ENCODE results near the gene ERN2. TPM values are rescaled to one million over a fixed set of nuclear protein-coding genes. Genes with fewer than 3 reads are reported as not detected.

Gene ERN2
- total and polyA plus RNA-seq, 2 of the 4 experiments (the other 2 are of a cell fraction), result 0.39 to 0.54 TPM

DNA sequence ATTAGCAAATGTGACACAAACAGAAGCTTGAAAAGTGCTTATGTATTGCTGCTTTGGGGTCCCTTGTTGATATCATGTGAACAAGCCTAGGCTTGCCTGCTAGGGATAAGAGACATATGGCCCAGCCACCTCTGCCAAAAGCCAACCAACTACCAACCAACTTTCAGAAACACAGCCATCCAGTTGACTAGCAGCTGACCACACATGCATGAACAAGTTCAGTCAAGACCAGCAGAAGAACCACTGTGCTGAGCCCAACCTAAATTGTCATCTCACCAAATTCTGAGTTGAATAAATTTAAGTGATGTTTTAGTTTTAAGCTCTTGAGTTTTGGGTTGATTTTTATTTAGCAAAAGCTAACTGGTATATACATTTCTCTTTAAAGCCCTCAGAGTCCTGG, 3.5 kb downstream of the ERN2 start:
- Histone ChIP-seq H2BK120ac (ENCODE audit: low read depth, low read length) (no peak overlapping the region), H2BK15ac (ENCODE audit: low read depth, low read length) (no peak overlapping the region), H3K14ac (replicated peaks; ENCODE audit: low read depth, low read length) (no peak overlapping the region), H3K9ac (ENCODE audit: low read depth, low read length) (no peak overlapping the region), H4K8ac (ENCODE audit: low read depth in 2 of 2, low read length in 2 of 2) (no peak overlapping the region), H3K79me1 (ENCODE audit: low read depth in 1 of 2, low read length in 2 of 2) (no peaks in the 10 kb centered on the region), H3K4me3 (ENCODE audit: insufficient read depth, low read depth, low read length) (no peak overlapping the region), H3K56ac (ENCODE audit: extremely low read depth, insufficient read depth, low read length) (no peak overlapping the region), H4K20me1 (ENCODE audit: insufficient read depth, low read length) (no peaks in the 10 kb centered on the region), H3K9me3 (ENCODE audit: control insufficient read depth, insufficient read depth, low read length) (peaks cover 9% of the 10 kb centered on the region), H3K36me3 (ENCODE audit: control insufficient read depth, insufficient read depth, low read length) (no peaks in the 10 kb centered on the region), H2BK5ac (ENCODE audit: low read depth, low read length, poor library complexity, severe bottlenecking) (no peak overlapping the region), H4K5ac (ENCODE audit: low read depth, low read length) (no peak overlapping the region), H3K4me2 (ENCODE audit: low read depth, low read length) (no peak overlapping the region), H3K27ac (ENCODE audit: insufficient read depth, low read length) (no peak overlapping the region), H2BK20ac (ENCODE audit: low read depth, low read length) (no peak overlapping the region), H3K18ac (ENCODE audit: low read depth, low read length) (no peak overlapping the region), H2AK5ac (ENCODE audit: low read depth, low read length) (no peak overlapping the region), H2AFZ (replicated peaks; ENCODE audit: low read length, poor library complexity) (no peak overlapping the region), H3K27me3 (ENCODE audit: control insufficient read depth, insufficient read depth, low read length) (peaks cover 18% of the 10 kb centered on the region), H3K23ac (ENCODE audit: low read depth, low read length) (no peak overlapping the region), H3K4me1 (ENCODE audit: control insufficient read depth, insufficient read depth, low read length) (no peaks in the 10 kb centered on the region), H3K4ac (ENCODE audit: low read depth, low read length) (no peak overlapping the region), H4K91ac (ENCODE audit: insufficient read depth, low read depth, low read length) (no peak overlapping the region), H2AK9ac (replicated peaks; ENCODE audit: low read depth, low read length, poor library complexity) (no peak overlapping the region), H3K9me1 (ENCODE audit: insufficient read depth, low read length) (no peaks in the 10 kb centered on the region)
- dilution Hi-C loops (cut with HindIII; ENCODE audit: low sequenced_read_pairs, unreplicated experiment), result no loop called here
- TF ChIP-seq MAZ (IDR thresholded peaks at IDR 0.05; ENCODE audit: borderline replicate concordance, low read depth, low read length) (no peak), SMC3 (IDR thresholded peaks at IDR 0.05; ENCODE audit: low read depth, low read length) (no peak), POLR2A (IDR thresholded peaks at IDR 0.05; ENCODE audit: low read depth, low read length) (no peak), CEBPB (IDR thresholded peaks at IDR 0.05; ENCODE audit: low read depth, low read length) (no peak)
- TF ChIP-seq, protein P1, sequence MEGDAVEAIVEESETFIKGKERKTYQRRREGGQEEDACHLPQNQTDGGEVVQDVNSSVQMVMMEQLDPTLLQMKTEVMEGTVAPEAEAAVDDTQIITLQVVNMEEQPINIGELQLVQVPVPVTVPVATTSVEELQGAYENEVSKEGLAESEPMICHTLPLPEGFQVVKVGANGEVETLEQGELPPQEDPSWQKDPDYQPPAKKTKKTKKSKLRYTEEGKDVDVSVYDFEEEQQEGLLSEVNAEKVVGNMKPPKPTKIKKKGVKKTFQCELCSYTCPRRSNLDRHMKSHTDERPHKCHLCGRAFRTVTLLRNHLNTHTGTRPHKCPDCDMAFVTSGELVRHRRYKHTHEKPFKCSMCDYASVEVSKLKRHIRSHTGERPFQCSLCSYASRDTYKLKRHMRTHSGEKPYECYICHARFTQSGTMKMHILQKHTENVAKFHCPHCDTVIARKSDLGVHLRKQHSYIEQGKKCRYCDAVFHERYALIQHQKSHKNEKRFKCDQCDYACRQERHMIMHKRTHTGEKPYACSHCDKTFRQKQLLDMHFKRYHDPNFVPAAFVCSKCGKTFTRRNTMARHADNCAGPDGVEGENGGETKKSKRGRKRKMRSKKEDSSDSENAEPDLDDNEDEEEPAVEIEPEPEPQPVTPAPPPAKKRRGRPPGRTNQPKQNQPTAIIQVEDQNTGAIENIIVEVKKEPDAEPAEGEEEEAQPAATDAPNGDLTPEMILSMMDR (conservative IDR thresholded peaks at IDR 0.05; ENCODE audit: low read depth, low read length), result no peak
- no TSS peak for BruUV-seq (replicated peaks)
- ChIA-PET POLR2A (ENCODE audit: unreplicated experiment) (no interaction called here), CTCF (no interaction called here)
- no peak for ATAC-seq (ENCODE audit: low read depth)
- in situ Hi-C loops (cut with MboI; ENCODE audit: low sequenced_read_pairs), result no loop called here
- intact Hi-C loops (cut with micrococcal nuclease), result no loop called here
- DNase-seq, result no peak
